Tibial artery (tissue), 4 donors: ENCODE measurements around the gene TAF8.

Experiments
- DNase-seq, 2 donors: peaks; one replicate each; pipeline ENCODE4 v3.0.0-alpha.2; 2019
- H3K27ac ChIP-seq, 2 donors: fragments of 200-600 bp; sonication (generic) in 1 of 2; 1 replicate in 1 of 2; 2 replicates in 1 of 2; pipeline ENCODE4 v1.5.1; 2018 to 2019; ENCODE audit warnings: mild to moderate bottlenecking in 1 of 2
- H3K27me3 ChIP-seq, 2 donors: fragments of 200-600 bp; sonication (generic) in 1 of 2; one replicate each; pipeline versions ENCODE4 v1.5.1 to v1.6.0; 2016 to 2019
- H3K36me3 ChIP-seq, 3 donors: fragments of 200-600 bp; sonication (generic) in 2 of 3; one replicate each; pipeline ENCODE4 v1.5.1; 2016 to 2019; ENCODE audit warnings: mild to moderate bottlenecking in 2 of 3
- H3K4me1 ChIP-seq, 4 donors: fragments of 200-600 bp; sonication (generic) in 2 of 4; 1 replicate in 3 of 4; 2 replicates in 1 of 4; pipeline ENCODE4 v1.5.1; 2016 to 2019
- H3K4me3 ChIP-seq, 2 donors: fragments of 200-600 bp; sonication (generic) in 1 of 2; 1 replicate in 1 of 2; 2 replicates in 1 of 2; pipeline ENCODE4 v1.5.1; 2018 to 2019; ENCODE audit warnings: mild to moderate bottlenecking in 2 of 2
- H3K9me3 ChIP-seq, 3 donors: fragments of 200-600 bp; sonication (generic) in 1 of 3; one replicate each; pipeline ENCODE4 v1.5.1; 2016 to 2019
- intact Hi-C: fragments of 100-400 bp; cut with DNase I; formaldehyde crosslinking; loops from one replicate; pipeline ENCODE4 v1.15.0; 2023; ENCODE audit warnings: low total_unique reads
- TF ChIP-seq, protein P1 (sequence below), 2 experiments: fragments of 200-600 bp in 1 of 2; fragments of 450-650 bp in 1 of 2; IDR thresholded peaks; one replicate each; pipeline ENCODE4 v1.5.1; 2017 to 2019; ENCODE audit warnings: antibody characterized with exemption in 2 of 2, mild to moderate bottlenecking in 1 of 2, moderate library complexity in 1 of 2

Gene TAF8

DNA sequence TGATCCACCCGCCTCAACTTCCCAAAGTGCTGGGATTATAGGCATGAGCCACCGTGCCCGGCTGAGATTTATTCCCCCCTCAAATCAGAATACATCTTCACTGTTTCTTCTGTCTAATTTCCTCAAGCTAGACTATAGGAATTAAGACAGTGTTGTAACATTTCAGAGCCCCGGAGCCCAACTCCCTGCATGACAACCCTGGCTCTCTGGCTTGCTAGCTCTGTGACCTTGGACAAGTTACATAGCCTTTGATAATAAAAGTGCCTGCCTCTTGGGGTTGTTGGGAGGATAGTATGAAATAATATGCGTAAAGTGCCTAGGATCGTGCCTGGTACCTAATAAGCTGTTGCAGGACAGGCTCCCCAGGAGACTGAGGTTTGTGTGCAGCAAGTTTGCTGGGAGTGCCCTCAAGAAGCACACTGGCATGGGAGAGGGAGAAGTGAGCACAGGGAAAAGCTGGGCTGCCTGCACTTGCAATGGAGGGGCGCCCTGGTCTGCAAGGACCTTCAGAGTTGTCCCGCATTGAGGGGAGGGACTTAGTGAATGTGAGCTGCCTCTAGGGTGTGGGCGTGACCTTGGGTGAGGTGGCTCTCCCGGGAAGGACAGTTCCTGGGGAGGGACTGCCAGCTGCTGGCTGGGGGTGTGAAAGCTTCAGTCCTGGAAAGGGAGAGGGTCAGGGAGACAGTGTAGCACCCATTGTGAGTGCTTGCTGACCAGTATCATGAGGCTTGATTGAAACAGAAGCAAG, 43.4 kb downstream of the TAF8 start:
- Histone ChIP-seq H3K36me3 (no peaks in the 10 kb centered on the region), H3K4me1 (peaks cover 0 to 3% (median 0%) of the 10 kb centered on the region in 4 donors), H3K27me3 (no peaks in the 10 kb centered on the region), H3K27ac (no peak overlapping the region), H3K9me3 (no peaks in the 10 kb centered on the region), H3K4me3 (no peak overlapping the region)
- TF ChIP-seq, protein P1, sequence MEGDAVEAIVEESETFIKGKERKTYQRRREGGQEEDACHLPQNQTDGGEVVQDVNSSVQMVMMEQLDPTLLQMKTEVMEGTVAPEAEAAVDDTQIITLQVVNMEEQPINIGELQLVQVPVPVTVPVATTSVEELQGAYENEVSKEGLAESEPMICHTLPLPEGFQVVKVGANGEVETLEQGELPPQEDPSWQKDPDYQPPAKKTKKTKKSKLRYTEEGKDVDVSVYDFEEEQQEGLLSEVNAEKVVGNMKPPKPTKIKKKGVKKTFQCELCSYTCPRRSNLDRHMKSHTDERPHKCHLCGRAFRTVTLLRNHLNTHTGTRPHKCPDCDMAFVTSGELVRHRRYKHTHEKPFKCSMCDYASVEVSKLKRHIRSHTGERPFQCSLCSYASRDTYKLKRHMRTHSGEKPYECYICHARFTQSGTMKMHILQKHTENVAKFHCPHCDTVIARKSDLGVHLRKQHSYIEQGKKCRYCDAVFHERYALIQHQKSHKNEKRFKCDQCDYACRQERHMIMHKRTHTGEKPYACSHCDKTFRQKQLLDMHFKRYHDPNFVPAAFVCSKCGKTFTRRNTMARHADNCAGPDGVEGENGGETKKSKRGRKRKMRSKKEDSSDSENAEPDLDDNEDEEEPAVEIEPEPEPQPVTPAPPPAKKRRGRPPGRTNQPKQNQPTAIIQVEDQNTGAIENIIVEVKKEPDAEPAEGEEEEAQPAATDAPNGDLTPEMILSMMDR (IDR thresholded peaks at IDR 0.05) = no peak
- no peak for DNase-seq
- intact Hi-C loops = no loop called here

DNA sequence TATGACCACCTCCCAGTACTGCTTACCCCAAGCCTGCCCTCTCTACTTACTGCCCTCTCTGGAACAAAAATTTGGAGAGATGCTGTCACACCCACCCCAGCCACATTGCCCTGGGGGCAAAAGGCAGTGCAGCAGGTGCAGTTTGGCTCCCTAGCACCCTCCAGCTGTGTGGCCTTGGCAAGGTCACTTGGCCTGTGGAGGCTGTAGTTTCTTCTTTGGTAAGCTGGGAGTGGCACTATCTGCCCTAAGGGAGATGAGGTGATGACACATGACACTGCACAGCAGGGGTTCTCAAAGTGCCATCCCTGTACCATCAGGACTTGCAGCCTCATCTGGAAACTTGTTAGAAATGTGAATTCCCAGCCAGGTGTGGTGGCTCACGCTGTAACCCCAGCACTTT, 44.8 kb downstream of the TAF8 start:
- DNase-seq = no peak
- Histone ChIP-seq H3K4me1 (peaks cover 0 to 13% (median 0%) of the 10 kb centered on the region in 4 donors), H3K4me3 (no peak overlapping the region), H3K27me3 (no peaks in the 10 kb centered on the region), H3K27ac (no peak overlapping the region), H3K36me3 (no peaks in the 10 kb centered on the region), H3K9me3 (no peaks in the 10 kb centered on the region)
- intact Hi-C loops = no loop called here
- TF ChIP-seq, protein P1 (IDR thresholded peaks at IDR 0.05) = no peak

DNA sequence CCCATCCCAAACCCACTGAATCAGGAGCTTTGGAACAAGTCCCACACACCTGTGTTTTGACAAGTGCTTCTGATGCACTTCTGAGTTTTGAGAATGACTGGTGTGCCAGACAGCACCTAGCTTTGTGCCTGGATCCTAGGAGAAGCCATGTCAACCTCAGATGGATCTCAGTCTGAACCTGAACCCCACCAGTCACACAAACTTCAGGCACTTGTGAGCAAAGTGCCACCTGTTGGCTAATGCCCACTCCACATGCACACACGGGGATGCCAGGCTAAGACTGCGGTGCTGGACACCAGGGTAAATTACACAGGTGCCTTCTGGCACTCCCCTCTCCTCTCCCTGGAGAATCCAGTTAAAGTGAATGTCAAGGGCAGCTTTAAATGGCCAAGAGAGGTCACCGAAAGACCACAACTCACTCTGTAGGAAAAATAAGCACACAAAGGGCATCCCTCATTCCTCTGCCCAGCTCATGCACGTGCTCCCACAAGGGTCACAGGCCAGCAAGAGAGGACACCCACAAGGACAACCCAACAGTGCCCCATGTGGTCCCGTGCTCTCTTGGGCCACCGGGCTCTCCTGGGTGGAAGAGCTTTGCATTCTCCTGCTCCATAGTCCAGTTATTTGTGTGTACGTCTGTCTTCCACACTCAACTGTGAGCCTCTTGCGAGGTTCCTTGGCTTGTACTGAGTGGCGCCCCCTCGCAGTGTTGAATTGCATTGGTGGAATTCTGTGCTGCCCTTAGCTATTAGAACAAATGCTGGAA, 45.6 kb downstream of the TAF8 start:
- TF ChIP-seq, protein P1 (IDR thresholded peaks at IDR 0.05) = no peak
- Histone ChIP-seq H3K4me1 (peaks cover 0 to 13% (median 0%) of the 10 kb centered on the region in 4 donors), H3K27me3 (no peaks in the 10 kb centered on the region), H3K4me3 (no peak overlapping the region), H3K36me3 (no peaks in the 10 kb centered on the region), H3K9me3 (no peaks in the 10 kb centered on the region), H3K27ac (no peak overlapping the region)
- intact Hi-C loops = no loop called here
- no peak for DNase-seq

DNA sequence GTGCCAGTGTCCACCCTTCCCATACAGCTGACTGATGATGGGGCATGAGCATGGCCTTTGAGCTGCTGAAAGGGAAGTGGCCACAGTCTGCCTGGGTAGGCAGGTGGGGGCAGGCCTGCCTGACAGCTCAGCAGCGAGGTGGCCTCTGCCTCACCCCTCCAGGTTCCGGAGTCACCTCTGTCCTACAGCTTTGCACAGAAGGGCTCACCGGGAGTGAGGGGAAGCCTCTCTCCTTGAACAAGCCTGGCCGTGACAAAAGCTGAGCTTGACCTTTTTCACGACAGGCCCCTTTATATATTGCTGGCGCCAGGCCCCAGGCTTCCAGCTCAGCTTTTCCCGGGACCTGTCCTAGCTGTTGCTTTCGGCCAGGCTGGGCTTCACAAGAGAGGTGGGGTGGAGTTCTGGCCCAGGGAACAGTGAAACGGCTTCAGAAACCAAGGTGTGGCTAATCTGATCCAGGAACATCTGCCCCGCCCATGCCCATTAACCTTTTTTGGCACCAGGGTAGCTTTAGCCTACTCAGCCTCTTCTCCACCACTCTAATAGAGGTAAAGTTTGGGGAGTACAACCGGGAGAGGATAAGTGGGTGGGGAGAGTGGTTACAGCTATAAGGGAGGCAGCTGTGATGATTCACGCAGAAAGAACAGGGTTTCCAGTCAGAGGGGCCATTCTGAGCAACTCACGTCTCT, 49.2 kb downstream of the TAF8 start:
- DNase-seq = no peak
- peaks cover 0 to 8% of the 10 kb centered on the region in 2 donors for H3K27me3 ChIP-seq
- H3K4me1 ChIP-seq = peaks cover 0 to 16% (median 4%) of the 10 kb centered on the region in 4 donors
- intact Hi-C loops = no loop called here
- peaks cover 0 to 3% (median 0%) of the 10 kb centered on the region in 3 donors for H3K36me3 ChIP-seq
- no peak overlapping the region for H3K4me3 ChIP-seq
- TF ChIP-seq, protein P1 (IDR thresholded peaks at IDR 0.05) = no peak
- H3K27ac ChIP-seq = no peak overlapping the region
- H3K9me3 ChIP-seq = no peaks in the 10 kb centered on the region

DNA sequence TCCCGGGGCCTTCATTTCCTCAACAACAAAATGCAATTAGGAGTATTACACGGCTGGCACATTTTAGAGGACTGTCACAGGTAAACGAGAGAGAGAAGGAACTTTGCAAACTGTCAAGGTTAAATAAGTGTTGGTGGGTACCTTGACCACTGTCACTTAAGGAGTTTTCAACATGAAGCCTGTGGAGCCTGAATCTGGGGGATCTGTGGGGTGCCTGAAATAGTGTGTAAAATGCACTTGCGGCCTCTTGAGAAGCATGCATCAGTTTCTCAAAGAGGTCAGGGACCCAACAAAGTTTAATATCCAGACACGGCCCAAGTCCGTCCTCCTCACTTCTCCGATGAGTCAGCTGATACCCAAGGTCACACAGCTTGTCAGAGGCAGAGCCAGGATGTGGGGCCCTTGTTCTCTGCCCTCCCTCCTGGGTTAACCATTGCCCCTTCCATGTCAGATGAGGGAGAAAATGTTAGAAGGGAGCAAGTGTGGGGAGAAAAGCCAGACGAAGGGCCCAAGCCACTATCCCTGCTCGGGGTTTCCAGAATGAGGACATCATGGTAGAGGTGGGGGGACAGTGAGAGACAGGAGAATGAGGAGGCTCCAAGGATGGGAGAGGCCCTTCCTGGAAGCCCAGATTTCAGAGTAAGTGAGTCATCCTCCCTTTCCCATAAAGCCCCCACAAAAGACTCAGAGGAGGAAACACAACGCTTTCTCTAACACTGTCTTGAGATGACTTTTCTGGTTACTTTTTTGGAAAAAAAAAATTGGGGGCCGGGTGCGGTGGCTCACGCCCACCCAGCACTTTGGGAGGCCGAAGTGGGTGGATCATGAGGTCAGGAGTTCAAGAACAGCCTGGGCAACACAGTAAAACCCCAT, 49.9 kb downstream of the TAF8 start:
- TF ChIP-seq, protein P1 (IDR thresholded peaks at IDR 0.05) = no peak

More for the DNA sequence above, 49.9 kb downstream of the TAF8 start:
- Histone ChIP-seq H3K27ac (no peak overlapping the region), H3K27me3 (peaks cover 0 to 16% of the 10 kb centered on the region in 2 donors), H3K4me1 (peaks cover 0 to 21% (median 8%) of the 10 kb centered on the region in 4 donors), H3K36me3 (peaks cover 0 to 11% (median 0%) of the 10 kb centered on the region in 3 donors), H3K4me3 (no peak overlapping the region), H3K9me3 (no peaks in the 10 kb centered on the region)
- no peak for DNase-seq
- intact Hi-C loops = no loop called here
